HepG2 (cell line): ENCODE data around the gene RAB40C. TPM values are rescaled to one million over a fixed set of nuclear protein-coding genes. Genes with fewer than 3 reads are reported as not detected.

Experiments used
- CREM ChIP-seq, 2 experiments: sonication (generic) in 1 of 2; formaldehyde crosslinking in 1 of 2; IDR thresholded peaks; 2 replicates each; pipeline versions ENCODE4 v1.4.0 to v1.6.1; 2016 to 2020; ENCODE audit warnings: antibody characterized with exemption in 1 of 2, mild to moderate bottlenecking in 1 of 2, missing genetic modification reagents in 1 of 2
- GZF1 ChIP-seq: sonication (generic); formaldehyde crosslinking; IDR thresholded peaks from 2 replicates; pipeline ENCODE4 v1.5.1; 2020; ENCODE audit warnings: mild to moderate bottlenecking, missing genetic modification reagents
- KLF6 ChIP-seq: IDR thresholded peaks from 2 replicates; pipeline ENCODE4 v1.8.0; 2016; ENCODE audit warnings: missing biosample characterization, missing genetic modification reagents
- MIXL1 ChIP-seq: IDR thresholded peaks from 2 replicates; pipeline ENCODE4 v1.6.1; 2016
- POLR2A ChIP-seq, 2 experiments: IDR thresholded peaks; 2 replicates each; pipeline ENCODE4 v1.6.1; 2011; ENCODE audit warnings: low read depth in 2 of 2, low read length in 2 of 2, mild to moderate bottlenecking in 1 of 2, moderate library complexity in 1 of 2; ENCODE audit not compliant: insufficient read depth in 1 of 2
- SMAD1 ChIP-seq: sonication (generic); formaldehyde crosslinking; IDR thresholded peaks from 2 replicates; pipeline ENCODE4 v1.4.0; 2020; ENCODE audit warnings: missing genetic modification reagents, low read depth, mild to moderate bottlenecking, borderline replicate concordance
- TBL1XR1 ChIP-seq: fragments of 150-350 bp; IDR thresholded peaks from 2 replicates; pipeline ENCODE4 v1.6.1; 2014; ENCODE audit warnings: borderline replicate concordance, low read length; ENCODE audit not compliant: partially characterized antibody
- YY1 ChIP-seq: IDR thresholded peaks from 2 replicates; pipeline ENCODE4 v1.6.1; 2011; ENCODE audit warnings: low read length, low read depth, moderate library complexity, mild to moderate bottlenecking; ENCODE audit not compliant: insufficient read depth, insufficient replicate concordance
- ZNF383 ChIP-seq: sonication (generic); formaldehyde crosslinking; IDR thresholded peaks from 2 replicates; pipeline ENCODE4 v1.4.0; 2020; ENCODE audit warnings: missing genetic modification reagents, mild to moderate bottlenecking, borderline replicate concordance
- ZNF430 ChIP-seq: sonication (generic); formaldehyde crosslinking; IDR thresholded peaks from 2 replicates; pipeline ENCODE4 v1.9.0; 2021; ENCODE audit warnings: mild to moderate bottlenecking, missing genetic modification reagents
- polyA plus RNA-seq, 8 experiments: library from polyadenylated mRNA; depleted of rRNA in 3 of 8; stranded (reverse) in 7 of 8; unstranded in 1 of 8; fragments of >200 nt; fragmentation: Illumina TruSeq in 4 of 8; extraction: Trizol in 4 of 8; gene quantifications; 2 replicates each; pipeline versions ENCODE4 v1.2.1 to v1.2.3, GENCODE V29; 2011 to 2016; ENCODE audit warnings: low read depth in 4 of 8, missing spikeins in 1 of 8, mixed read lengths in 1 of 8; ENCODE audit not compliant: insufficient read depth in 1 of 8
- total RNA-seq, 5 experiments: library from RNA; depleted of rRNA; stranded (reverse); fragments of >200 nt; fragmentation: Illumina TruSeq; extraction: Trizol; gene quantifications; 2 replicates each; pipeline ENCODE4 v1.2.3, GENCODE V29; 2016; ENCODE audit warnings: low read depth in 1 of 5
- TF ChIP-seq, protein P1 (sequence below): sonication (generic); formaldehyde crosslinking; IDR thresholded peaks from 2 replicates; pipeline ENCODE4 v1.4.0; 2020; ENCODE audit warnings: missing genetic modification reagents
- TF ChIP-seq, protein P2 (sequence below): sonication (generic); formaldehyde crosslinking; IDR thresholded peaks from 2 replicates; pipeline ENCODE4 v1.4.0; 2020; ENCODE audit warnings: missing genetic modification reagents, mild to moderate bottlenecking, borderline replicate concordance
- TF ChIP-seq, protein P3 (sequence below): sonication (generic); formaldehyde crosslinking; IDR thresholded peaks from 2 replicates; pipeline ENCODE4 v1.5.0; 2020; ENCODE audit warnings: mild to moderate bottlenecking, missing genetic modification reagents
- TF ChIP-seq, protein P4 (sequence below): sonication (generic); formaldehyde crosslinking; IDR thresholded peaks from 2 replicates; pipeline ENCODE4 v1.8.1; 2023; ENCODE audit warnings: mild to moderate bottlenecking, missing genetic modification reagents

The RAB40C gene
- total and polyA plus RNA-seq, 2 of the 13 experiments (the other 11 are each of a cell fraction or from before 2014, with no cell fraction given), result 7.7 to 11.5 TPM

DNA sequence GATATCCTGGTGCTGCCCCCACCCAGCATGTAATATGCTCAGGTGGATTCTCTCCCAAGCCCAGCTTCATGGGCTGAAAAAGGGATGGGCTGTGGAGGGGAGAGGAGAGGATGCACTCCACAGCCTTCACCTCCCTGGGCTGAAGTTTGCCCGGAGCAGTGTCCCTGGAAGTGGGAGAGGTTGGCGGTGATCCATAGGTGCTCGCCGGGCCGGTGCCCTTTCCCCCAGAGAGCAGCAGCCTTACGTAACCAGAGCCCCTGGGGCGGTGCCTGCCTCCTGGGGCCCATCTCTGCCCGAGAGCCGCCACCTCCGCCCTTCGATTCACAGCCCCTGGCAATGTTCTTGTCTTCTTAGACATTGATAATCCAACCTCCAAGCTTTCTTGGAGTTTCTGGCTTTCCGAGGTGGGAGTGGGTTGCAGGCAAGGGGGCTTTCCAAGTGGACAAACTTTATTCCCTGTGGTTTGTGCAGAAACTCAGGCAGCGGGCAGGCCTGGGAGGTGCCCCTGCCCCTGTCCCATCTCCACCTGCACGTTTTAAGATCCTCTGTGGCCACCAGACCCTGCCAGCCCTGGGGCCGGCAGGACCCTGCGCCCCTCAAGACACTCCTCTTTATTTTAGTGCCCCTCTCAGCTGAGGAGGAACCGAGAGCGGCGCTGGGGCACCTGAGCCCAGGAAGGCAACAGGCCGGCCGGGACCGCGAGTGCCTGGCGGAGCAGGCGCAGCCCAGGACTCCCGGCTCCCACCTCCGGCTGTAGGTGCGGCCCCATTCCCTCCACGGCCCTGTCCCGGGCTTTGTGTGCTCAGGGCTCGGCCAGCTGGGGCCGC, 56.2 kb downstream of the RAB40C start (continued):
- TF ChIP-seq, protein P1, sequence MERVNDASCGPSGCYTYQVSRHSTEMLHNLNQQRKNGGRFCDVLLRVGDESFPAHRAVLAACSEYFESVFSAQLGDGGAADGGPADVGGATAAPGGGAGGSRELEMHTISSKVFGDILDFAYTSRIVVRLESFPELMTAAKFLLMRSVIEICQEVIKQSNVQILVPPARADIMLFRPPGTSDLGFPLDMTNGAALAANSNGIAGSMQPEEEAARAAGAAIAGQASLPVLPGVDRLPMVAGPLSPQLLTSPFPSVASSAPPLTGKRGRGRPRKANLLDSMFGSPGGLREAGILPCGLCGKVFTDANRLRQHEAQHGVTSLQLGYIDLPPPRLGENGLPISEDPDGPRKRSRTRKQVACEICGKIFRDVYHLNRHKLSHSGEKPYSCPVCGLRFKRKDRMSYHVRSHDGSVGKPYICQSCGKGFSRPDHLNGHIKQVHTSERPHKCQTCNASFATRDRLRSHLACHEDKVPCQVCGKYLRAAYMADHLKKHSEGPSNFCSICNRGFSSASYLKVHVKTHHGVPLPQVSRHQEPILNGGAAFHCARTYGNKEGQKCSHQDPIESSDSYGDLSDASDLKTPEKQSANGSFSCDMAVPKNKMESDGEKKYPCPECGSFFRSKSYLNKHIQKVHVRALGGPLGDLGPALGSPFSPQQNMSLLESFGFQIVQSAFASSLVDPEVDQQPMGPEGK (CRISPR knock-in tag), result peak; percentile 85
- TF ChIP-seq POLR2A (IDR thresholded peaks at IDR 0.05; ENCODE audit: insufficient read depth in 1 of 2, low read depth in 2 of 2, low read length in 2 of 2) (peak; percentile 45 to 61), ZNF430 (CRISPR knock-in tag) (peak; percentile 60; the same call in 1 of the 2 replicates), KLF6 (CRISPR knock-in tag) (0 out of 2 replicates have a peak, but pooled peaks have one; percentile 63), ZNF383 (CRISPR knock-in tag) (no peak), CREM (IDR thresholded peaks at IDR 0.05) (0 out of 2 replicates have a peak, but pooled peaks have one; percentile 26), CREM (CRISPR knock-in tag; IDR thresholded peaks at IDR 0.05) (no peak), YY1 (no peak), GZF1 (CRISPR knock-in tag) (peak; percentile 60; the same call in 1 of the 2 replicates), TBL1XR1 (peak; percentile 21), SMAD1 (CRISPR knock-in tag) (no peak), MIXL1 (CRISPR knock-in tag) (0 out of 2 replicates have a peak, but pooled peaks have one; percentile 10)
- TF ChIP-seq, protein P2, sequence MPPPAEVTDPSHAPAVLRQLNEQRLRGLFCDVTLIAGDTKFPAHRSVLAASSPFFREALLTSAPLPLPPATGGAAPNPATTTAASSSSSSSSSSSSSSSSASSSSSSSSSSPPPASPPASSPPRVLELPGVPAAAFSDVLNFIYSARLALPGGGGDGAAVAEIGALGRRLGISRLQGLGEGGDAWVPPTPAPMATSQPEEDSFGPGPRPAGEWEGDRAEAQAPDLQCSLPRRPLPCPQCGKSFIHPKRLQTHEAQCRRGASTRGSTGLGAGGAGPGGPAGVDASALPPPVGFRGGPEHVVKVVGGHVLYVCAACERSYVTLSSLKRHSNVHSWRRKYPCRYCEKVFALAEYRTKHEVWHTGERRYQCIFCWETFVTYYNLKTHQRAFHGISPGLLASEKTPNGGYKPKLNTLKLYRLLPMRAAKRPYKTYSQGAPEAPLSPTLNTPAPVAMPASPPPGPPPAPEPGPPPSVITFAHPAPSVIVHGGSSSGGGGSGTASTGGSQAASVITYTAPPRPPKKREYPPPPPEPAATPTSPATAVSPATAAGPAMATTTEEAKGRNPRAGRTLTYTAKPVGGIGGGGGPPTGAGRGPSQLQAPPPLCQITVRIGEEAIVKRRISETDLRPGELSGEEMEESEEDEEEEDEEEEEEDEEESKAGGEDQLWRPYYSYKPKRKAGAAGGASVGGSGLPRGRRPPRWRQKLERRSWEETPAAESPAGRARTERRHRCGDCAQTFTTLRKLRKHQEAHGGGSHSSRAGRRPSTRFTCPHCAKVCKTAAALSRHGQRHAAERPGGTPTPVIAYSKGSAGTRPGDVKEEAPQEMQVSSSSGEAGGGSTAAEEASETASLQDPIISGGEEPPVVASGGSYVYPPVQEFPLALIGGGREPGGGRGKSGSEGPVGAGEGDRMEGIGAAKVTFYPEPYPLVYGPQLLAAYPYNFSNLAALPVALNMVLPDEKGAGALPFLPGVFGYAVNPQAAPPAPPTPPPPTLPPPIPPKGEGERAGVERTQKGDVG (CRISPR knock-in tag), result peak; percentile 58; the same call in 1 of the 2 replicates
- TF ChIP-seq, protein P3, sequence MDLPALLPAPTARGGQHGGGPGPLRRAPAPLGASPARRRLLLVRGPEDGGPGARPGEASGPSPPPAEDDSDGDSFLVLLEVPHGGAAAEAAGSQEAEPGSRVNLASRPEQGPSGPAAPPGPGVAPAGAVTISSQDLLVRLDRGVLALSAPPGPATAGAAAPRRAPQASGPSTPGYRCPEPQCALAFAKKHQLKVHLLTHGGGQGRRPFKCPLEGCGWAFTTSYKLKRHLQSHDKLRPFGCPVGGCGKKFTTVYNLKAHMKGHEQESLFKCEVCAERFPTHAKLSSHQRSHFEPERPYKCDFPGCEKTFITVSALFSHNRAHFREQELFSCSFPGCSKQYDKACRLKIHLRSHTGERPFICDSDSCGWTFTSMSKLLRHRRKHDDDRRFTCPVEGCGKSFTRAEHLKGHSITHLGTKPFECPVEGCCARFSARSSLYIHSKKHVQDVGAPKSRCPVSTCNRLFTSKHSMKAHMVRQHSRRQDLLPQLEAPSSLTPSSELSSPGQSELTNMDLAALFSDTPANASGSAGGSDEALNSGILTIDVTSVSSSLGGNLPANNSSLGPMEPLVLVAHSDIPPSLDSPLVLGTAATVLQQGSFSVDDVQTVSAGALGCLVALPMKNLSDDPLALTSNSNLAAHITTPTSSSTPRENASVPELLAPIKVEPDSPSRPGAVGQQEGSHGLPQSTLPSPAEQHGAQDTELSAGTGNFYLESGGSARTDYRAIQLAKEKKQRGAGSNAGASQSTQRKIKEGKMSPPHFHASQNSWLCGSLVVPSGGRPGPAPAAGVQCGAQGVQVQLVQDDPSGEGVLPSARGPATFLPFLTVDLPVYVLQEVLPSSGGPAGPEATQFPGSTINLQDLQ (CRISPR knock-in tag), result peak; percentile 64; the same call in 1 of the 2 replicates
- TF ChIP-seq, protein P4, sequence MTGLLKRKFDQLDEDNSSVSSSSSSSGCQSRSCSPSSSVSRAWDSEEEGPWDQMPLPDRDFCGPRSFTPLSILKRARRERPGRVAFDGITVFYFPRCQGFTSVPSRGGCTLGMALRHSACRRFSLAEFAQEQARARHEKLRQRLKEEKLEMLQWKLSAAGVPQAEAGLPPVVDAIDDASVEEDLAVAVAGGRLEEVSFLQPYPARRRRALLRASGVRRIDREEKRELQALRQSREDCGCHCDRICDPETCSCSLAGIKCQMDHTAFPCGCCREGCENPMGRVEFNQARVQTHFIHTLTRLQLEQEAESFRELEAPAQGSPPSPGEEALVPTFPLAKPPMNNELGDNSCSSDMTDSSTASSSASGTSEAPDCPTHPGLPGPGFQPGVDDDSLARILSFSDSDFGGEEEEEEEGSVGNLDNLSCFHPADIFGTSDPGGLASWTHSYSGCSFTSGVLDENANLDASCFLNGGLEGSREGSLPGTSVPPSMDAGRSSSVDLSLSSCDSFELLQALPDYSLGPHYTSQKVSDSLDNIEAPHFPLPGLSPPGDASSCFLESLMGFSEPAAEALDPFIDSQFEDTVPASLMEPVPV, result no peak
